Measurements from ENCODE around the gene PCDHGB6. TPM values are rescaled to one million over a fixed set of nuclear protein-coding genes. Genes with fewer than 3 reads are reported as not detected.

PCDHGB6 gene
- total and polyA plus RNA-seq, 8 donors: 0.63 to 4.0 (median 2.3) TPM

- ATAC-seq (peak in 3 of 4 donors; percentile 38 to 64 (median 61)), DNase-seq (no peak), FAIRE-seq (no peak)
- Histone ChIP-seq H3K4me3 (peak within 1 kb of the TSS in 1 of 4 donors; percentile 24), H3K36me3 (no peaks in the 10 kb centered on the region), H3K4me1 (no peaks in the 10 kb centered on the region), H3K27ac (no peak within 1 kb of the TSS), H3K9me3 (peaks cover 0 to 60% (median 12%) of the 10 kb centered on the region in 4 donors), H3K27me3 (no peaks in the 10 kb centered on the region)
- peak in 1 of 4 donors; percentile 15 for TF ChIP-seq CTCF (IDR thresholded peaks at IDR 0.05)
- intact Hi-C loops (cut with DNase I): loop anchor here in 1 of 3 donors (10.0 kb wide), 1 partner anchor 56 kb away; the partner anchor contains the start of gene PCDHGA5
- WGBS, 2 donors: 12% methylated on average over 42 of the region's 42 CpGs
Observed at GRCh38 chr5:141420855-141421488, 13.2 kb downstream of the PCDHGB6 start, which contains the start of gene PCDHGA11. PCDHGA11 (plus strand) TSS chr5:141421051; CDS start chr5:141421228, 177 bp downstream.

- Histone ChIP-seq H3K27ac (no peak overlapping the region), H3K4me3 (peak overlapping the region in 1 of 4 donors; percentile 24), H3K27me3 (no peaks in the 10 kb centered on the region), H3K9me3 (peaks cover 0 to 63% (median 12%) of the 10 kb centered on the region in 4 donors), H3K36me3 (no peaks in the 10 kb centered on the region), H3K4me1 (no peaks in the 10 kb centered on the region)
- WGBS, 2 donors: 8 to 10% methylated on average over 13 of the region's 13 CpGs
- no peak for ATAC-seq
- no peak for FAIRE-seq
- TF ChIP-seq CTCF (IDR thresholded peaks at IDR 0.05): no peak
- intact Hi-C loops (cut with DNase I): loop anchor here in 1 of 3 donors (10.0 kb wide), 1 partner anchor 57 kb away; the partner anchor contains the start of gene PCDHGA5
- no peak for DNase-seq
Observed at GRCh38 chr5:141421489-141421855, 13.7 kb downstream of the PCDHGB6 start.

- no peak overlapping the region for H3K4me3 ChIP-seq
- DNase-seq: no peak
- intact Hi-C loops (cut with DNase I): loop anchor here in 1 of 3 donors (10.0 kb wide), 1 partner anchor 58 kb away; the partner anchor contains the start of gene PCDHGA5
Observed at GRCh38 chr5:141422742-141423291, 15.0 kb downstream of the PCDHGB6 start.

GRCh38 chr5:141427783-141428426 lies 20.1 kb downstream of the PCDHGB6 start:
- ATAC-seq: no peak
- Histone ChIP-seq H3K36me3 (no peaks in the 10 kb centered on the region), H3K4me3 (no peak overlapping the region), H3K27me3 (no peaks in the 10 kb centered on the region), H3K9me3 (peaks cover 0 to 44% (median 0%) of the 10 kb centered on the region in 4 donors), H3K4me1 (no peaks in the 10 kb centered on the region), H3K27ac (no peak overlapping the region)
- TF ChIP-seq CTCF (IDR thresholded peaks at IDR 0.05): no peak
- WGBS, 2 donors: 27 to 33% methylated on average over 53 of the region's 53 CpGs
- no peak for FAIRE-seq
- DNase-seq: peak in 1 of 6 donors; percentile 44
- intact Hi-C loops (cut with DNase I): loop anchor here in 1 of 3 donors (10.0 kb wide), 1 partner anchor 63 kb away; the partner anchor contains the start of gene PCDHGA5

More at GRCh38 chr5:141422742-141423291, 15.0 kb downstream of the PCDHGB6 start:
- no peak for TF ChIP-seq CTCF (IDR thresholded peaks at IDR 0.05)
- Histone ChIP-seq H3K27me3 (no peaks in the 10 kb centered on the region), H3K4me1 (no peaks in the 10 kb centered on the region), H3K36me3 (no peaks in the 10 kb centered on the region), H3K9me3 (peaks cover 0 to 63% (median 10%) of the 10 kb centered on the region in 4 donors), H3K27ac (no peak overlapping the region)
- ATAC-seq (no peak), FAIRE-seq (no peak)
- WGBS, 2 donors: 13 to 17% methylated on average over 42 of the region's 42 CpGs

All from pancreas (tissue), 10 donors.